GM19025 (cell line): ENCODE measurements around the gene AOPEP.

ENCODE experiments used
- ATAC-seq: cut with Tn5 transposase; IDR thresholded peaks from one replicate; pipeline ENCODE4 v1.9.1; 2021; ENCODE audit warnings: mild to moderate bottlenecking, low read depth, moderate library complexity; ENCODE audit not compliant: unreplicated experiment

Gene AOPEP

DNA sequence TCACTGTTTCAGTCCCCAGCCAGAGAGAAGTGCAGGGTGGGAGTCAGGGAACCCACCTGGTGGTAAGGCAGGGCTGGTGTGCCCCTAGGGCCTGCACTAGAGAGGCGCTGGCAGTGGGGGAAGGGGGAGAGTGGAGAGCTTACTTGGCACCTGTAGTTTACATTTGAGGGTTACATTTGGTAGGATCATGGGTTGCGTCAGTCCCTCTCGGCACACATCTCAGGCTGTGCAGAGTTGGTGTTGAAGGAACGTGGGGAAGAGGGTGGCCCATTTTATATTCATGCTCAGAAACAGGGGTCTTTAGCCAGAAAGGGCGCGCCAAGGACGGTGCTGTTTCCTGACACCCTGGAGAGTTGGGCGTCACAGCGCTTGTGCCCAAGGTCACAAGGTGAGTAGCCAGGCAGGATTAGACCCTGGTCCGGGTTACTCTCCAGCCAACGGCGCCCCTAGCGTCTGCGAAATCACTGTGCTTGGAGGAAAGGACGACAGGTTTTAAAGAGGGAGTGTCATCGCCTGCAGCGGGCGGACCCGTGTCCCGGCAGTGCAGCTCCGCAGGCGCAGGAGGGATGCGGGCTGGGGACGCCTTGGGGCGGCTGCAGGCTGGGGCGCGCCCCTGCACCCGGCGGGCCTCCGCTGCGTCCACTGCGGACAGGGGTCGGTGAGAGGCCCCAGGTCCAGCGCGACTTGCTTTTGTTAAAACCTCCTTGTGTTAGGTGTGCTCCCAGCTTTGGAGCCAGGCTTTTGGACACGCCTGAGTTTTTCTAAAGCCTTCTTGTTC lies 318.4 kb downstream of the AOPEP start:
- ATAC-seq, result no peak

DNA sequence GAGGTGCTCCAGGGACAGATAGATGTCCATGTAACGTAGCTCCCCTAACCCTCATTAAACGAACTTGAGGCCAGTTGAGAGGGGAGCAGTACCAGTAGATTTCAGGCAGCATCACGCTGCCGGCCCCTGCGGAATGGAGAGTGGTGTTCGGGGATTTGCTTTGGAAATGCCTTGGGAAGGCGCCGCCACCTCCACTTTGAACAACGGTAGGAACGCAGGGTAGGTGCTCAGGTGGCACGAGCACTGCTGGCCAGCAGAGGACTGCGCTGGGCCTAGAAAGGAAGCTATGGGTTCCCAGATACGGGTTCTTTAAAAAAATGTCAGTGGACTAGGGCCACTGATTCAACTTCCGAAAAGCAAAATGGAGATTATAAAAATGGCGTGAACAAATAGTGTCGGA lies 319.3 kb downstream of the AOPEP start:
- no peak for ATAC-seq

DNA sequence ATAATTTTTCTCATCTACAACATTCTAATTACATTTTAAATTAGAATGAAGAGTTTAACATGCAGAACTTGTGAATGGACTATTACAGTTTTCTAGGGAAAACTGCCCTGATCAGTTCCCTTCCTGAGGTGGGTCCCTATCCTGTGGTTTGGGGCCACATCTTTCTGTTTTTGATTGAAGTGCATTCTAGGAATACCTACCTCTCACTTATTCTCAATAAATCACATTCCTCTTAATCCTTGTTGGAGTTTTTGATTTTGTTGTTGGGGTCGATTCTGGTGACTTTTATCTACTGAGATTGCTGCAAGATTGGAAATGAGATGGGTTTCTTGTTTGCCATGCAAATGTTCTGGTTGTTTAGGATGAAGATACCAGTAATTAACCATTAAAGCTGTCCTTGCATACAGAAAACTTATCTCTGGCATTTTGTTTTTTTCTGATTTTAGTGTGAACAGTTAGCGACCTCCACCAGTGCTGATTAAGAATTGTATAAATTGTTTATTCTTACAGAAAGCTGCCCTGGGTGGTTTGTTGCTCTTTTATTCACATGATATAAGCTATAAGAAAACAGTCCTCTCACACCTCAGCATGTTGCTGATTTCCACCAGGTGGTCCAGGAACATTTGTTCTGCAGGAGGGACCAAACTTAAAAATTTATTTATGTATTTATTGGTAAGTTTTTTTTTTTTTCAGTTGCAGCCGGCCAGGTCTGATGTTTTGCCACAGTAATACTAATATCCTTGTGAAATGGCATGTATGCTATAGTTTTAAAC lies 321.1 kb downstream of the AOPEP start:
- no peak for ATAC-seq

DNA sequence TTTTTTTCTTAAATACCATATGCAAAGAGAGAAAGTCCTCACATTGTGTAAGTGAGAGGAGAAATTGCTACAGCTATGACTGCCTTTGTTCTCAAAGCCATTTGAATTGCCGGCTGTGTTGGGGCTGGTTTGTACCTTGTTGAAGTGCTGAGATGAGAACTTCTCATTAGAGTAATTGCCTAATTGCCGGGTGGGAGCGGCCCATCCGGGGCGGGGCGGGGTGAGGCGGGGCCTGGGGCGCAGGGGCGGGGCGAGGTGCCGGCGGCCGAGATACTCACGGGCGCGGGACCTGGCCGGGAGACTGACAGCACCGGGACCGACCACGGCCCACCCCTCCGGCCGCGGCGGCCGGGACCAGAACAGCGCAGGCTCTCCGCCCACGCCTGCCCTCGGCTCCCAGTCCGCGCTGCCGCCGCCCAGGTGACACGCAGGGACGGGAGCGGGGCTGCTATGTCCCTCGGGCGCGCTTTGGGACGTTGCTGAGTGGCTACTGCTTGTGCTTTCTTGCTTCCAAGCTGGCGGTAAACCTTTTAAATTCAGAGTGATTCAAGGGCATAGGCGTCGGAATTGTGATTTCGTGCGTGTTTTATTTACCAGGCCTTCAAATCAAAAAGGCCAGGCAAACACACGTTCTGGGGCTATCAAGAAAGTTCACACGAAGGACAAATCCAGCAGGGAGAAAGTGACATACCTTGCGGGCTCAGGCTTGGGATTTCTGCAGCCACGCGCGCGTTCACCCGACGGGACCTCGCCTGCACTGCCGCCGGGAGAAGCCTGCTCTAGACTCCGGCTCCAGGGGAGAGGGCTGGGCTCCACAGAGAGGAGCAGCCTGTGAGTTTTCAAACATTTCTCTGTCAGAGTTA lies 322.0 kb downstream of the AOPEP start:
- peak; percentile 70 for ATAC-seq

DNA sequence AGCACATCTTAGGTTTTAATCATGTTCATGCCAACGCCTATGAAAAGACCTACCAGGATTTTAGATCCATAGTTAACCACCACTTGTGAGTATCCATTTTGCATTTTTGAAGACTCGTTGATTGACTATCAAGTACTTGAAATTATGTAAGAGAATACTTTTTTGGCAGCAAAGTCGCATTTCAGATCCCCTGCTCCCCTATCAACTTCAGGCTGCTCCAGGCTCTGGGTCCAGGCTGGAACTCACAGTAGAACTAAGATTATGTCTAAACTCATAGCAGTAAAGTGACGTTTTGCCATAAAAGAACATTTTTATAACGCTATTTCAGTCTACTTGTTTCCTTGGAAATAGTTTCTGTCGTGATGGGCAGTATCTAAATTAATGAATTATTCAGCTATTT lies 323.3 kb downstream of the AOPEP start:
- no peak for ATAC-seq

DNA sequence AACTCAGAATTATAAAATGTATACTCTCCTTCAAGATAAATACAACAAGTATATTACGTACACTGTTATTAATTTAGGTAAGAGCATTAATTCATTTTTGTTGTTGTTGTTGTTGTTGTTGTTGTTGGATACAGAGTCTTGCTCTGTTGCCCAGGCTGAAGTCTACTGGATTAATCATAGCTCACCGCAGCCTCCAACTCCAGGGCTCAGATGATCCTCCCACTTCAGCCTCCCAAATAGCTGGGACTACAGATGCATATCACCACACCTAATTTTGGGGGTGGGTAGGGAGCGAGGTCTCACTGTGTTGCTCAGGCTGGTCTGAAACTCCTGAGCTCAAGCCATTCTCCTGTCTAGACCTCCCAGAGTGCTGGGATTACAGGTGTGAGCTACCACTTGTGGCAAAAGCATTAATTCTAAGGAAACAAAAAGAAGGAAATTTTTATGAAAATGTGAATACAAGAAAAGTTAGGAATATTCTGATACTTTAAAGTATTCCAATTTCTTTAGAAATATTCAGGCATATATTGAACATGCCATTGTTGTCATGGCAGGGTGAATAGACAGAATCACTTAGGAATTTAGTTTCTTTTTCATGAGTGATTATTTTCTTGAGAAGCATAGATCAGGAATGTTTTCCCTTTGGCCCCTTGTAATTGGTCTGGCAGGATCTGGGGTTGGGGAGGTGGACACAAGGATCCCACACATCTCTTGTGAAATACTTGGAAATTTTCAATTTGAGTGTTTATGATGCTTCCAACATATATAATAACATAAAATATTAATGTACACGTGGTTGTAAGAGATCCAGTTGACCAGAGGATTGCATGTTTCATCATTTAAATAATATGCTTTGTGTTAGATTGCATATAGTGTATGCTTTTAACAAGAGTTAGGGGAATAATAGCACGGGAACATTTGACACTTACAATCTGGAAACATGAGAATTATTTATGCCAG lies 327.4 kb downstream of the AOPEP start:
- ATAC-seq, result no peak

DNA sequence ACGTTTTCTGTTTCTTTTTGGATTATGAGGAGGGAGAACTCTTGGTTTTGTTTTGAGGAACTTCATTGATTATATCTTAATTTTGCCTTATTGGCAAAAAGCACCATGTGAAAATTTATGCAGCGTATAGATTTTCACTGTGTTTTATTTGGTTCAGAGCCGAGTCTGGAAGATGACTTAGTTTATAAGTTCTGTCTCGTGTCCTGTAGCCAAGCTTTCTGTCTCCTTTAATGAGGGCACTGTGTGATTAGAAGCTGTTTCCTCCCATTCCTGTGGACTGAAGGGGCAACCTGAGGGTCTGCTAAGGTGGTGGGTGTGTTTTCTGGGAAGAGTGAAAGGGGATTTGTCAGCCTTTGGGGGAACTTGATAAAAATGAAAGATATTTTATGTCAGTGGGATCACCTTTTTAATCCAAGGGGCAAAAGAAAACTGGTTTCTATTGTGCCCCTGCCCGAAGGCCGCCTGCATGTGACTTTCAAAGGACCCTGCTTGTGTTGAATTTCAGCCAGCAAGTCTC lies 328.9 kb downstream of the AOPEP start:
- ATAC-seq, result no peak

DNA sequence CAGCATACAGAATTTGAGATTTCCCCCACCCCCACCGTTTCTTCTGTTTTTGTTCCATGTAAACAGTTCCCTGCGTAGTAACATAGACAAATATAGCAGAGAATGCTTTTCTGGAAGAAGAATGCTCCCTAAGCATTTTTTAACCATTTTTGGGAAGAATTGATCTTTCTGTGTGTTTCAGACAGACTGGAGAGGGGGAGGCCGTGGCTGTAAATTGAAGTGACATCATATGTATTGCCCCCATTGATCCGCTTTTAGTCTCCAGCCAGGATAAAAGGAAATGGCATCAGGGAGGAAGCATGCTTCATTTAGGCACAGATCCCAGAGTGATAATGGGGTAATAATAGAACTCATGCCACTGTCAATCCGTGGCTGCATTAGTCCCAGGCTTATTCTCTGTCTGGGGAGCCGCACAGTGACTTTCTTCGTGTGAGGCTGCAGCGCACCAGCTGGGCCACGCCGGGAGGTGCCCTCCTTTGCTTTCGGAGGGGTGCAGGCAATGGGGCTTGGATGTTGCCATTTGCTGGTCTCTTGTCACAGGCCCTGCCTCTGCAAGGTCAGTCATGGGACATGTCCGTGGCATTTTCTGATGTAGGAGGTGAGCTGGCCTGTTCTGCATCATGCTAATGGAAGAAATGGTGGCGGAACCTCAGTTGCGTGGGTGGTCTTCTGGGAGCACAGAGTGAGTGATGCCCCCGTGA lies 329.5 kb downstream of the AOPEP start:
- no peak for ATAC-seq

DNA sequence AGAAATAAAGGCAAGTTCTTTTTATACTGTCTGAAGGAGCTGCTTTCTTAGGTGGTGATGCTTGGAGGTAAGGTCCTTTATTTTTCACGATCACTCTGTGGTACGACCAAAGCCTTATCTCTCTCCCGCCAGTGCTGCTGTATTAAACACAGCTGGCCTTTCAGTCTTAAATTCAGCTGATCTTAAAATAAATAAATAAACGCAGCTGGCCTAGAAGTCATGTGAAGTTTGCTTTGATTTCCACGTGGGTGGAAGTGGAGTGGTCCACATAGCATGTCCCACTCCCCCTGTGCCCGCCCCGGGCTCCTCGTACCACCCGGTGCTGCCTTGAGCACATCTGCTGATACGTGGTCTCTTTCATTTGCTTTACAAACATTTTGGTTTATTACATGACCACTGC lies 330.6 kb downstream of the AOPEP start:
- ATAC-seq, result no peak

DNA sequence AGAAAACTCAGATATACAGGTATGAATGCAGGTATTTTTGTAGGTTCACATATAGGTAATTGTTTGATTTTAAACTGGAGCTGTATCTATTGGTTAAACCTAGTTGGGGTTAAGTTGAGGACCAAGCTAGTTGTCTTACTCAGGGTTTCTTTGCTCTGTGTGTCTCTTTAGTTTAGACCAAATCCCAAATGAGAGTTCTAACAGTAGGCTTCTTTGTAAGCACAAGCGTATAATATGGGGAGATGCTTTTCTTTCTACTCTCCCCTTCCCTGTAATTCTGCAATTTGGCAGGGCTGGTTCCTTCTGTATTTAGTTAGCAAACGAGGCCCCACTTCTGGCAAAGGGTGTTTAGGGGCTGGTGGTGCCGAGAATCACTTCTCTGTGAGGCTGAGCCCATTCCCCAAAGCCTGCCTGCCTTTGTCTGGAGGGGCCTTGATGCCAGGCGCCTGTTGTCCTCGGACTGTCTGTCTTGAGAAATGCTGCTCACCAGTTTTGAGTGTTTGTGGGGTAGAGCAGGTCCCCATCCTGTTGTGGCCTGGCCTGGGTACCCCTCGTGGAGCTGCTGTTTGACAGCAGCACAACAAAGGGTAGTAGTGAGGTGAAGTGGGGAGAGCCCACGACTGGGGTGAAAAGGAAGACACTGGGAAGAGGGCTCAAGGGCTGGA lies 331.8 kb downstream of the AOPEP start:
- ATAC-seq, result no peak

DNA sequence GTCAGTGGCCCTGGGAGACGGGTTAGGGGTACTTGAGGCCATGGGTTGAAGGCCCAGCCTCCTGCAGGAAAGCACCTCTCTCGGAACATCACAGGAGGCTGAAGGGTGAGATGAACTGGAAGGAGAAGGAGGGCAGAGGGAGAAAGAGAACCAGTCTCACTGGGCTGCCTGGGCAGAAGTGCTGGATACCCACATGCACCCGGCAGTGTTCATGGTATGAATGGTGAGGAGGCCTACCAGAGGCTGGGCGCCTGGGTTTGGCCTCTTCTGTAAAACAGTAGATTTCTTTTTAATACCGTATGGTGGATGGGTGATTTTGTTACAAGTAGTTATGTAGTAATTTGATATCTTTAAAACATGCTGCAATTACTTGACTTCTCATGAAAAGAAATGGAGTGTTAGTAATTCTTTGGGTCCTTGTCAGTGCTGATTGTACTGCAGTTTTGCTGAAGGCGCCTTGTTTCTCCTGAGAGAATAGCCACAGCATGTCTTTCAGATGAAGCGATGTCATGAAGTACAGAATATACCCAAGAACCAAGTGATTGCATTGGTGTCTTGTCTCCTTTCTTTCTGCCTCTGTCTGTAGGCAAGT lies 332.4 kb downstream of the AOPEP start:
- ATAC-seq, result no peak

DNA sequence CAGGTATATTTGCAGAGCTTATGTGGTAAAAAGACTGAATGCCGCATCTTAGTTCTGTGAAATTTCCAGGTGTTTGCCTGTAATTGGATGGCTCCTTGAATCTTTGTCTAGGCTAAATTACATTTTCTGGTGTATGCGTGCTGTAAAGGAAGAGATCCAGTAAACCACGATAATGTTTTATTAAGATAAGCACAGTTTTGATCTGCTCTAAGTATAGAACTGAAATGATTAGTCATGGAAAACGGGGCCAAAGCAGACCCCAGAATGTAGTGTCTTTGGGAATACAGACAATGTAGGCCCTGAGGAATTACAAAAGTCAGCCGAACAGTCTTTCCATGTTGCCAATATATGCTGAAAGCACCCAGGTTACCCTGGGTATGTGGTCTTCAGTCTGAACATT lies 333.7 kb downstream of the AOPEP start:
- no peak for ATAC-seq

DNA sequence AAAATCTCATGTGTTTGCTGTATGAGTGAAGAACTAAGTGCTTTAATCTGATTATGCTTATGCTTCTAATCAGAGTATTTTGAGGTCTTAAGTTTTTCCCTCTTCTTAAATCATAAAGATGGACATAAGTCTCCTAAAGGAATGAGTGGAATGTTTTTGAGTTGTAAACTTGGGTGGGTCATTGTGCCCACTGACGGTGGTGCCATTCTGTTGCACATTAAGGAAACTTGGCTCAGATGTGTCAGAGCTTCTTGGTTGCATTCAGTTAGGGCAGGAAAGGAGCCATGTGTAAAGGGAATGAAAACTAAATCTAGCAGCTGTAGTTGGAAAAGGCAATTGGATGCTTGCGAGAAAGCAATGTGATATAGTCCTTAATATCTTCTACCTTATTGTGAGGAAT lies 334.4 kb downstream of the AOPEP start:
- ATAC-seq, result no peak

DNA sequence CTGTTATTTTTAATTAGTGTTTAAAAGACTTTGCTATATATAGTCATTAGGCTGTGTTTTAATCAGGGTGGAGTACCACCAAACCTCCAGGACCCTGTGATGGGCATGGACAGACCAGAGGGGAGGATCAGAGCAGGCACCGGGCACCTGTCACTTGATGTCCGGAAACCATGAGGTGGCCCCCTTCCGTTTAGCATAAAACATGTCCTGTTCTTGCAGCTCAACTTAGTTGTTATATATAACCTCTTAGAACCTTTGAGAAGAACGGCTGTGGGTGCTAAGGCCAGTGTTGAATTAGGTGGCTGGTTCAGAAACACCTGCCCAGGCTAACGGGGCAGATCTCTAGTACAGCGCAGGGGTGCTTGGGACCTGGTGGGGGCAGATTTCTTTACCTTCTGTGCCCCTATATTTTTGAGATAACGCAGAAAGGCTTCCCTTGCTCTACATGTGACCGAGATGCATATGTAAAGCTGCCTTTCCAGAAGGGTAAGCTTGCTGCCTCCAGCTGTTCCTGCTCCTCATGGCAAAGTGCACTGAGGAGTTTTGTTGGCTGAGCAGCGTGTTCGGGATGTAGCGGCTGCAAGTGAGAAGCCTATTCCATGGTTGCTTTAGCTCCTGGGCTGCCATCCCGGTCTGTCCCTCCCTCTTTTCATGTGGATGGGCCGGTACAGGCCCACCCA lies 335.6 kb downstream of the AOPEP start:
- ATAC-seq, result no peak

DNA sequence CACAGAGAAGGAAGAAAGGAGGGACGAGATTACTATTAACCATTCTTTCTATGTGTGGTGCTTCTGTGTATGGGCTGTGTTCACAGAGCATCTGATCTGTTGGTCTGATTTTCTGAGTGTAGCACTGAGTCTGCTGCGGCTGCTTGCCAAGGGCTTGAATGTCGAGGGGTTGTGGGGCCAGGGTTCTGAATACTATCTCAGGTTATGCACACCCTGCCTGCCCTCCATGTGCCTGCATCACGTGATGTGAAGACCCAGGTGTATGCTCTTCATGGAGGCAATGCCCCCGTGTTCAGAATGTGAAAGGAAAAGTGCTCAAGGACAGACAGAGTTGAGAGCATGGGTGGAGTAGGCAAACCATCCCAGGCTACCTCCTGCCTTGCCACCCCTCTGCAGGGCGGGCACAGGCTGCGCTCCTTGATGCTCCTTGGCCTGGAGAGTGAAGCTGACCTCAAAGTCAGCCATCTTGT lies 336.1 kb downstream of the AOPEP start:
- no peak for ATAC-seq

DNA sequence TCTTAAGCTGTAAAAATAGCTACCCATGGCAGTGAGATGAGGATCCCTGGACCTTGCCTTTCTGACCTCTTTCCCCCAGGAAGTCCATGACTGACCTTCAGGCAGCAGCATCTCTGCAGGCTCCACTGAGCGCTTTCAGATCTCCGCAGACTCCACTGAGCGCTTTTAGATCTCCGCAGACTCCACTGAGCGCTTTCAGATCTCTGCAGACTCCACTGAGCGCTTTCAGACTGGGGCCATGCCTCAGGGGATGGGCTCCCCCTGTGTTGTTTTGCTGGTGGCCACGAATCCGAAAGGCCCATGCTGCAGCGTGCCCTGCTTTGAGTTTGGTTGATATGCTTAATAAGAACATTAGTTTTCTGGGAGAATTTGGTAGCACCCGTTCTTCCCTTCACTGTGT lies 336.8 kb downstream of the AOPEP start:
- ATAC-seq, result no peak

DNA sequence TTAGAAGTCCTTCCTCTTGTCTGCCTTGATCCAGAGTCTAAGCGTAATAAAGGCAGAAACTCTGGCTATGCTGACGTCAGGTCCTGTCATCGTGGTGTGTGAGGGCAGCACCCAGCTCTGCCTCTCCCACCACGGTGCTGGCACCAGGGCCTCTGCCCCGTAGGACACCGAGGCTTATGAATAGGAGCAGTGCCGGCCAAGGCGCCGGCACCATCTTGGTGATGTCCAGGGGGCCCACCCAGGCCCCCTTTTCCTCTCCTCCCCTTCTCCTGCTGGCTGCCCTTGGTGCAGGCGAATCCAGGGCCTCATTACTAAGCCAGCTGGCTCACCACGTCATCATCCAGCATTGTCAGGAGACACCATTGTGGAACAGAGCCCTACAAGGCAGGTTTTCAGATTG lies 338.7 kb downstream of the AOPEP start:
- ATAC-seq, result no peak

DNA sequence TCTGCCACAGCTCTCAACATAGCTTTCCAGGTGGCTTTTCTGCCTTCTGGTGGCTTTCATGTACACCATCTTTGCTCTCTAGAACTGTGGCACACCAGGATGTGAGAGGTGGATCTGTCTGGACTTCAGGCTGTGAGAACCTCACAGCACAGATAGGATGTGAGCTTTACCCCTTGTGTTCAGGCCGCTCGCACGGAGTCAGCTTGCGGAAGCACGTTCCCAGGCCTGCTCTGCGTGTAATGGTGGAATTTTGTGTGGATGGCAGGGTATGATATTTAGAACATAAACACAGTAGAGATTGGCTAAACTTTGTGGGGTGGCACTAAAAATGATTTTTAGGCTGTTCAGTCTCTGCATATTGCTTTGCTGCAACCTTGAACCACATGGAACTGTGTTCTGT lies 340.6 kb downstream of the AOPEP start:
- ATAC-seq, result no peak
